ENCODE measurements around the gene PNKP.

GRCh38 chr19:49831592-49831991 is 35.8 kb downstream of the PNKP start:
- TF ChIP-seq, protein P1, sequence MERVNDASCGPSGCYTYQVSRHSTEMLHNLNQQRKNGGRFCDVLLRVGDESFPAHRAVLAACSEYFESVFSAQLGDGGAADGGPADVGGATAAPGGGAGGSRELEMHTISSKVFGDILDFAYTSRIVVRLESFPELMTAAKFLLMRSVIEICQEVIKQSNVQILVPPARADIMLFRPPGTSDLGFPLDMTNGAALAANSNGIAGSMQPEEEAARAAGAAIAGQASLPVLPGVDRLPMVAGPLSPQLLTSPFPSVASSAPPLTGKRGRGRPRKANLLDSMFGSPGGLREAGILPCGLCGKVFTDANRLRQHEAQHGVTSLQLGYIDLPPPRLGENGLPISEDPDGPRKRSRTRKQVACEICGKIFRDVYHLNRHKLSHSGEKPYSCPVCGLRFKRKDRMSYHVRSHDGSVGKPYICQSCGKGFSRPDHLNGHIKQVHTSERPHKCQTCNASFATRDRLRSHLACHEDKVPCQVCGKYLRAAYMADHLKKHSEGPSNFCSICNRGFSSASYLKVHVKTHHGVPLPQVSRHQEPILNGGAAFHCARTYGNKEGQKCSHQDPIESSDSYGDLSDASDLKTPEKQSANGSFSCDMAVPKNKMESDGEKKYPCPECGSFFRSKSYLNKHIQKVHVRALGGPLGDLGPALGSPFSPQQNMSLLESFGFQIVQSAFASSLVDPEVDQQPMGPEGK (CRISPR knock-in tag; IDR thresholded peaks at IDR 0.05; ENCODE audit: borderline replicate concordance), result no peak
- no peak for TF ChIP-seq SNAI2 (CRISPR knock-in tag; IDR thresholded peaks at IDR 0.05)
- TF ChIP-seq ZFP3 (CRISPR knock-in tag; IDR thresholded peaks at IDR 0.05), result no peak
- TF ChIP-seq ISL1 (CRISPR knock-in tag; IDR thresholded peaks at IDR 0.05), result no peak
- no peak for TF ChIP-seq ESRRG (CRISPR knock-in tag; IDR thresholded peaks at IDR 0.05)
- TF ChIP-seq RARB (CRISPR knock-in tag; IDR thresholded peaks at IDR 0.05), result no peak
- TF ChIP-seq, protein P2, sequence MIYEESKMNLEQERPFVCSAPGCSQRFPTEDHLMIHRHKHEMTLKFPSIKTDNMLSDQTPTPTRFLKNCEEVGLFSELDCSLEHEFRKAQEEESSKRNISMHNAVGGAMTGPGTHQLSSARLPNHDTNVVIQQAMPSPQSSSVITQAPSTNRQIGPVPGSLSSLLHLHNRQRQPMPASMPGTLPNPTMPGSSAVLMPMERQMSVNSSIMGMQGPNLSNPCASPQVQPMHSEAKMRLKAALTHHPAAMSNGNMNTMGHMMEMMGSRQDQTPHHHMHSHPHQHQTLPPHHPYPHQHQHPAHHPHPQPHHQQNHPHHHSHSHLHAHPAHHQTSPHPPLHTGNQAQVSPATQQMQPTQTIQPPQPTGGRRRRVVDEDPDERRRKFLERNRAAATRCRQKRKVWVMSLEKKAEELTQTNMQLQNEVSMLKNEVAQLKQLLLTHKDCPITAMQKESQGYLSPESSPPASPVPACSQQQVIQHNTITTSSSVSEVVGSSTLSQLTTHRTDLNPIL (CRISPR knock-in tag; IDR thresholded peaks at IDR 0.05; ENCODE audit: low read depth), result no peak
- TF ChIP-seq ZFP30 (CRISPR knock-in tag; IDR thresholded peaks at IDR 0.05), result no peak

All from SK-N-SH treated with all-trans-retinoic acid at 6 μM for 48 hours (cell line).